ENCODE data around the gene NTRK3.

NTRK3 gene

DNA sequence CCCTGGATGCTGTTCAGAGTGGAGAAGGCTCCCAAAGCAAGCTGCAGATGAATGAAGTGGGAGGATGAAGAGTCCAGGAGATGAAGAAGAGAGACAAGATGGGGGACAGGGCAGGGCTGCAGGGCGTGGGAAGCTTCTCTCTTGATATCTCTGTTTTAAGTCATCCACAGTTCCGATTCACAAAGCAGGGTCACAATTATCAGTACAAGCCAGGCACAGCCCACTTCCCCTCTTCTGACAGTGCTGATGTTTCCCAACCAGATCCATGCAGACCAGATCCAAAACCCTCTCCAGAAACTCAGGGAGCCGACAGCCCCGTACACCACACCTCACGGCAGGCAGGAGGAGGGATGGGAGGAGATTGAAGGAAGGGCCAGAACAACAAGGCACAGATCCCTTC, 31.1 kb downstream of the NTRK3 start:
- peak; percentile 31 for DNase-seq

DNA sequence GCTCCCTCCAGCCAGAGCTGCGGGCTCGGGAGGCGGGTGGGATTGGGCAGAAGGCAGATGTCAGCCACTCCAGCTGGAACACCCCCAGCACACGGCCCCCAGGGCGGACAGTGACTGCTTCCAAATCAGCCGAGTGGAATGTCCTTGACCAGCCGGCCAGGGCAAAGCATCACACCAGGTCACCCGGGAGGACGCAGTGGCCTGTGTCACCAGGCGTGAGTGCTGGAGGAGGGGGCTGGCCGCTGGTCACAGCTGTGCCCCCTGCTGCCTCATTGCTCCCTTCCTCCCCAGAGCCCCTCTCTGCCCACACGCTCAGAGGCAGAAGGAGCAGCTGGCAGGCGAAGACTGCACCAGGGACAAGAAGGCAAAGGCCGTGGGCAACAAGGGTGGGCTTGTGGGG, 33.5 kb downstream of the NTRK3 start:
- no peak for DNase-seq

DNA sequence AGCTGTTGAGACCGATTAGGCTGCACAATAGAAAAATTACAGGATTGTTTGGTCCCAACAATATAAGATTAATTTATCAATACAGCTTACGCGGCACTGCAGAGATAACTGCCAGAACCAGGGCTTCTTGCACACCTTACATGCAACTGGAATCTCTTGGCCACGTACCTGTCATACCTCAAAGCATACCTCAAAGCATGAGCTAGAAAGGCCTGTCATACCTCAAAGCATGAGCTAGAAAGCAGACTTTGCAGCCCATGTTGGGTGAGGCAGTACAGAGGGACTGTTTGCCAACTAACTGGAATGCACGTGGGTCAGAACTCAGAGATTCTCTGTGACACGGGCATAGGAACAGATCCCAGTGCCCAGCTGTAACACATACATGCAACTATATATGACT, 34.7 kb downstream of the NTRK3 start:
- no peak for DNase-seq

DNA sequence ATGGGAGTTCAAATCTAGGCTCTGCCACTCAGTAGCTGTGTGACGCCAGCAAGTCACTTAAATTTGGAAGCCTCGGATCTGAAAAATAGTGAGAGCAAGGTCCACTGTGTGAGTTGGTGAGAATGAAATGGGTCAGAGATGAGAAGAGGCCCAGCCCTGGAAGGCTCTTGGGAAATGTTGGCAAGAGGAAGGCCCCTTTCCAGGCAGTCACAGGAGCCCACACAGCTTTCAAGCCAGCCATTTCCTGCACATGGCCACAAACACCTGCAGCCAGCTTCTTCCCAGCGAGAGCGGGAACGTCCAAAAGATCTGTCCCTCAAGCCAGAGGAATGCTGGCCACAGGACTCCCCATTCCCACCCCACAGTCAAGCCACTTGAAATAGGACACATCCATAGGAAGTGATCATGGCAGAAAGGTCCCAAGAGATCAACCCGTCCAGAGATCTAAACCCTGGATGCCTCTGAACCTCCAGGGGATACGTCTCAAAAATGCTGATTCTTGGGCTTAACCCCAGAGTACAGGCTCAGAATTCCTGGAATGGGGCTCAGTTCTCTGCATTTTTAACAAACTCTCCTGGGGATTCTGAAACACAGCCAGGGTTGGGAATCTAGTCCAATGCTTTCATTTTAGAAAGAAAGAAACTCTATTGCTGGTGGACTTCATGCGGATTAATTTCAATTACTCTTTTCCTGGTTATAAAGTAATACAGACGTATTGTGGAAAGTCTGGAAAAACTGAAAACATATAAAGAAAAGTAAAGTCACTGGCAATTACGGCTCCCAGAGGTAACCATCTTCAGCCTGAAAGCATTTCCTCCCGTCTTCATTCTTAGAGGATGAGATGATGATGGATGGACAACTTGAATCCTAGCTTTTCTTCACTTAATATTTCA, 35.9 kb downstream of the NTRK3 start:
- no peak for DNase-seq

DNA sequence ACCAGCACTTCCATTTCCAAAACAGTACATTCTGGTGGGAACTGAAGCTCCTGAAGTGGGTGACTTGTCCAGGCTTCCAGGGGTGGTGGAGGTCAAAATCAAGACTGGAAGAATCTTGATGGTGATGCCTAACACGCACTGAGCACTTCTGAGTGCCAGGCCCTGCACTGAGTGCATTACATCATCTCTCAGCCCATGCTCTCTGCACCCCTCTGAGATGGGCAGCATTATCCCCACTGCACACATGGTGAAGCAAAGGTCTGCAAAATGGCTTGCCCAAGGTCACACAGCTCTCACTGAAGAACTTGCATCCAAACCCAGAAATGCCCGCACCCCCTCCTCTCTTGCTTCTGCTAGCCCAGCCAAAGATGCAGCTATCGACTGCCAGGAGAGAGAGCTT, 36.9 kb downstream of the NTRK3 start:
- no peak for DNase-seq

DNA sequence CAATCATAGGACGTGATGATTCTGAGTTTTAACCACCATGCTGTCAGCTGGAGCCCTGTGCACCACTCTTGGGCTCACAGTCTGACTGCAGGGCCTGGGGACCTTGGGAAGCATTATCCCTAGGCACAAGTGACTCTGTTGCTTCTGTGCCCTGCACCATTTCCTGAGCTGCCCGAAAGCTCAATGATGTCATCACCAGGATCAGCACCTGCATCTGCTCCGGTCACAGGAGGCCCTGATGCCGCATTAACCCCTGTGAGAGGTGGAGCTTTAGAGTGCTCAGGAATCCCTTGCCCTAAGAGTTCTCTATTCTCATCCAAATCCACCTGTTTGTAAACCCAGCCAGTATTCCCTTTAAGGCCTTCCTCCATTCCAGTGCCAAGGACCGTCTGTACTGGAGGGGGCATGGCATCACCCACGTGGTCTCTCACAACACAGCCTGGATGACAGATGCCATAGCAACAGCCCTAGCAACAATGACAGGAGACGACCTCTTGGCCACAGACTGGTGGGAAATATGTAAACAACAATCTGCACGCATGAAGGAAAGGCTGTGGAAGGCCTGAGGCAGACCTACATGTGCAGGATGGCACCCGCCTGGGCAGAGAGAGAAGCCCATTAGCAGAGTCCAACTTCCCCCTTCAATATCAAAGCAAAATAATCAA, 37.9 kb downstream of the NTRK3 start:
- DNase-seq, result no peak

DNA sequence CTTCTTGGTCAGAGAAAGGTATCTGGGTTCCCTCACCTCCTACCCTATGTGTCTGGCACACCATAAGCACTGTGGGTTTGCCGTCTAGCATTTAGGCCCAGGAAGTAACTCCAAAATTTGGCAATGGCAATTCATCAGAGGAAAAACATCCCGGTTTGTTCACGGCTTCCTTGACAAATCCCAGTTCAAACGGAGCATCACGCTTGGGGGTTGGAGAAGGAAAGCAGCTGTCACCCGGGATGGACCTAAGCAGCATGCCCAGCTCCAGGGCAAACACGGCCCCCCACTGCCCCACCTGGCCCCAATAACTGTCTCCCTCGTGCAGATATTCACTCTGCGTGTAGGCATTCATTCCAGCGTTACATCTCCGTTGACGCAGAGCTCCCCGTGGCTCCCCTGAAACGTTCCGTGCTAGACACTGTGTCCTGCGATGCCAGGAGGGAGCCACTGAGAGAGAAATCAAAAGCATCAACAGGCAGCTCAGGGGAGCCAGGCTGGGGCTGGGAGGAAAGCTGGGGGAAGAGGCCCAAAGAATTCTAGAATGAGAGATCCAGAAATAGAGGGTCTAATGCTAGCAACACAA, 41.4 kb downstream of the NTRK3 start:
- DNase-seq, result no peak

DNA sequence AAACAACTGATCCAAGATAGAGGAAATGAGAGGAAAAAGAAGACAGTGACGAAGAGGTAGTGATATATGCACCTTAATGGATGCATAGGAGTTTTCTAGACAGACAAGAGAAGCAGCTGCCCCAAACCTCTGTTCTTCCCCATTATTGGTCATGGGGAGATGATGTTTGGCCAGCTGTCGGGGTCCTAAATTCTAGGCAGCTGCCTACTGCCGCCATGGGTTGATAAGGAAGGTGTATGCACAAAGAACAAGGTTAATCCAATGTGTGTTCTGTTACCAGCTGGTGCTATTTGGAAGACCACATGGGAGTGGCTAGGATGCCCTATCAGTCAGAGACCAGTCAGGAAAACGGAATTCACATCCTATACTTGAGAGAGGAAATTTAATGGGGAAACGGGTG, 47.4 kb downstream of the NTRK3 start:
- no peak for DNase-seq

DNA sequence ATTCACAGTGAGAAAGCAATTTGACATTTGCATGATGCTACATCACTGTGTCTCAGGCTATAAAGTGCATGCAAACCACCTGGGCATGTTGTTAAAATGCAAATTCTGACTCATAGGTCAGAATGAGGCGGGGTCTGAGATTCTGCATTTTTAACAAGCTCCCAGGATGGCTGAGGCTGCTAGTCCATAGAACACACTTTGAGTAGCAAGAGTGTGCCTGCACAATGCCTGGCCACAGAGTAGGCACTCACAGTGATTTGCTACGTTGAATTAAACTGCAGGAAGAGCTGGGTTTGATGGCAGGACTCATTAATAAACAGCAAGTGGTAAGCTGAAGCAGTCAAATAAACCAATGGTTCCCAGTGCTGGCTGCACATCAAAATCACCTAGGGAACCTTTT, 48.1 kb downstream of the NTRK3 start:
- no peak for DNase-seq

DNA sequence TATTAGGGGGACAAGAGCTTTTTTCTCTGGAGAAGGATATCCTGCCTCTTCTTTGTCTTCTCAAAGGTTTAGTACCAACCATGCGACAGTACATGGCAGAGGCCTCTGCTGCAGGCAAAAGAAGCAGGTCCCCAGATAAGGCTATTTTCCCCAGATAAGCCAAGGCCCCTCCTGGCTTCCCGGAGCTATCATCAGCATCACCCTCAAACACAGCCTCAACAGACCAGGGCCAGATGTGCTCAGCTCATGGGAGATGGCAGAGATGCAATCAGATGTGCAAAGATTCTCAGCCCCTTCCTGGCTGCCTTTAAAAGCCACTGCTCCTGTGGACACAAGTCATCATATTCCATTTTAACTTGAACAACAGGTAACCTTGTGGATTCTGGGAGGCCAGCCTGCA, 49.0 kb downstream of the NTRK3 start:
- DNase-seq, result no peak

DNA sequence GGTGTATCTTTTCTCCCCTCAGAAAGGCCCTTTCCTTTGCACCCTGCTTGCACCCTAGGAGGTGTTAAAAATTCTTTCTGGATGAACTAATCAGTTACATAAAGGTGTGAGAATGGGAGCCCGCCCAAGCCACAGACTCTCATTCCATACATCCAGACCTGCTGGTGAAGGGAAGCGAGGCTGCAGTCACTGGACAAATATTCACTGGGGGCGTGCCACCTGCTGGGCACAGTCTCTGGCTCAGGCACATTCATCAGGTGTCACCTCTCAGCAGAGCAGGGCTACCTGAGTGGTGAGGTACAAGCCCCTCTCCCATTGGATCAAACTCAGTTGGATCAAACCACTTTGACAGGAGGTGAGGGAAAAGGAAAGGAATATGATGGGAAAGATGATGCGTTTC, 52.0 kb downstream of the NTRK3 start:
- DNase-seq, result no peak

DNA sequence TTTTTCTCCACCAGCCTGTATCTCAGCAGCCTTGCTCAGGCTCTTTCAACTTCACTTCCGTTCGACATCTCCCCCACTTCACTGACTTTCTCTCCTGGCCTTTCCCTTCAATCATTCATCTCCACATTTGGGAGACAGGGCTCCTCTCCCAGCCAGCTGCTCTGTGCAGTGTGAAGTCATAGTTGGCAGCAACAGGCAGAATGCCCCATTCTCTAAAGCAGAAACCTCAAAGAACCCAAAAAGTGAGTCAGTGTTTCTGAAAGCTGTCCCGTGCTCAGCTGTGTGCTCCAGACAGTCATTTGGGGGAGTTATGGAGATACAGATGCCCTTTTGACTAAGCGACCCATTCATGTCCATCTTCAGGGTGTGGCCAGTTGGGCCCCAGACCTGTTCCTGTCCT, 54.3 kb downstream of the NTRK3 start:
- no peak for DNase-seq

DNA sequence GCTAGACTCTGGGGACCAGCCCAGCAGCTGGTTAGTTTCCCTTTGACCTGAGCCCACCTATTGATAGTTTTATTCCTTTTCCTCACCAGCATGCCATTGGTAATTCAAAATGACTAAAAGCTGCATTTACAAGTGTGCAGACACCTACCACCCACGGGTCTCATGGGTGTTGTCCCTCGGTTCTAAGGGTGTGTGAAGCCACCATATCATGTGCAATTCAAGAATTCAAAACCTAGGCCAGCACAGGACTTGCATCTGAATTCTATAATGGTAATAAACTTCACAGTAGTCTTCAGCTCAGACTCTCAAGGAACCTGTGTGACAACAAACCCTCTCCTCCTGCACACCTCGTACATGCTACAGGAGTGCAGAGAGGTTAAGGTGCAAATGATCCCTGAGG, 55.3 kb downstream of the NTRK3 start:
- no peak for DNase-seq

DNA sequence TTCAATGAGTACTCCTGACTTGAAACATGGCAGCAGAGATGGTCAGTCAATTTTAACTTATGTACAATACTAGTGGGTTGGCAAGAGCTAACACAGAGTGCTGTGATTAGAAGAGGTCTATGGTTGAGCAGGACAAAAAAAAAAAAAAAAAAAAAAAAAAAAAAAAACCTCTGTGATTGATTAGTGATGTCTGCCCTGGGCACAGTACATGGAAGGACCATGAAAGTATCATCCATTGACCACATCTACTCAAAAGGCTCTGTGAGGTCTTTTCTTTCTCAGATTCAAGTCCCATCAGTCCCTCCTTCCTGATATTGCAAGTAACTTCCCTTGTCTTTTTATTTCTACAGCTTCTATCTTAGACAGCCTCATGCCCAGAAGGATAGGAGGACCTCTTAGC, 59.6 kb downstream of the NTRK3 start:
- no peak for DNase-seq

DNA sequence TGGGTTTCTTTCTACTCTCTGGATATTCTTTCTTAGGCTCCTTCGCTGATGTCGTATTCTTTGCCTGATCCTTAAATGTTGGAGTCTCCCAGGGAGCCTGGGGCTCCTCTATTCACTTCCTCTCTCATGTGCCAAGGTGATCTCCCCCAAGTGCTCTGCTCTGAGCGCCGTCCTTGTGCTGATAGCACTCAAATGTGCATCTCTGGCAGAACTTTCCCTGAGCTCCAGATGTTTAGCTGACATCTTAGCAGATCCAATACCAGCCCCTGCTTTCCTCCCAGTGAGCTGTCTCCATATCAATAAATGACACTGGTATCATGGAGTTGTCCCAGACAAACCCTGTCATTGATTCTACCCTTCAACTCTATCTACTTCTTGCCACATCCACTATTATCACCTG, 62.4 kb downstream of the NTRK3 start:
- no peak for DNase-seq

DNA sequence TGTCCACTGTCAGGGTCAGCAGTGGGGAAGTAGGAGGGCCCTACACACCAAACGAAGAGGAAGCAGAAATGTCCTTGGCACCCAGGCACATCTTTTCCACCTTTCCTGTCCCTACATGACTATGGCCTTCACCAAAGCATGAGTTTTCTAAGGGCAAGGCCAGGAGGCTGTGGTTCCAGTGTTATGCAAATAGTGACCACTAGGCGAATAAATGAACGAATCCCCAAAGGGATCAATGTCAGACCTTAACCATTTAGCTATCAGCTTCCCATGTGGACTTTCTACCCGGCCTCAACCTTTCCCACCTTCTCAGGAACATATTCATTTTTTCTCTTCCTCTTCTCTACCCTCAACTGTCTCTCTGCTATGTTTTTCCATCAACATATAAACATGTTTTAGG, 63.1 kb downstream of the NTRK3 start:
- DNase-seq, result no peak

DNA sequence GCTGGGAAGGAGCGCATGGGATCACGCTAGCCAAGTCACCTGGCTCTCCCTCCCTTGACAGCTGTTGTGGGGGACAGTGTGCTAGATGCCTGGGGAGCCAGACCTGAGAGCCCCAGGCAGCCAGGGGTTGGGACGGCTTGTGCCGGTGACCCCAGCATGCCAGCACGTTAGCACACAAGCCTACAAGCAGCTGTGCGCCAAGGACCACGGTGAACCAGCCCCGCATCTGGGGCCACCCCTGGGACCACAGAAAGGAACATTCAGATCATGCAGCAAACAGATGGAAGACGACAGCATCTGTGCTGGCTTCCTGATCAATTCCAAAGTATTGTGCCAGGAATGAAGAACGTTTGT, 64.8 kb downstream of the NTRK3 start:
- no peak for DNase-seq

DNA sequence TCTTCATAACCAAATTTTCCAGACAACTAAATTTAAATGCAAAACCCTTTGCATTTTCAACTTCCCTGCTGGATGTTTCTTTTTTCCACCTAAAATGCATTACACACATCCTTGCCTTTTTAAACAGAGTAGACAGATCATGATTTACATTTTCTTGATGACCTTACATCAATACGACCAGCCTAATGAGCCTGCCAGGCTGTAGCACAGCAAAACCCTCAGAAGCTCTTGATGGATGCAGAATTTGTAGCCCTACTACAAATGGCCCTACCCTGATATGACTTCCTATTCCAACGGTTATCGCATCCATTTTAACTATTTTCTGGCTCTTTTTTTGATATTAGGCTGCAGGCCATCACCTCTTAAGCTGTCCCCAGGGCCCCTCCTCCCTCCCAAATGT, 66.3 kb downstream of the NTRK3 start:
- DNase-seq, result no peak

DNA sequence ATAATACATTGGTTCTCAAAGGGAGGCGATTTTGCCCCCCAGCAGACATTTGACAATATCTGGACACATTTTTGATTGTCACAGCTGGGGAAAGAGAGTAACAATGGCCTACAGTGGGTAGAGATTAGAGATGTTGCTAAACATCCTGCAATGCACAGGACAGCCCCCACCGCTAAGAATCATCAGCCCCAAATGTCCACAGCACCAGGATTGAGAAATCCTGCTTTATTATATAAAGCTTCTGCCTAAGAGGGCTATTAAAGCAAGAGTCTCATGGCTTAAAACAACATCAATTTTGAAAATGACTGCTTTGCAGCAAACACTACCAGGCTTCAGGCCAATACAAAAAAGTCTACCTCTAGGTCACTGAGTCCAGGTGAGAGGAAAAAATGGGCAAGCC, 68.2 kb downstream of the NTRK3 start:
- no peak for DNase-seq

DNA sequence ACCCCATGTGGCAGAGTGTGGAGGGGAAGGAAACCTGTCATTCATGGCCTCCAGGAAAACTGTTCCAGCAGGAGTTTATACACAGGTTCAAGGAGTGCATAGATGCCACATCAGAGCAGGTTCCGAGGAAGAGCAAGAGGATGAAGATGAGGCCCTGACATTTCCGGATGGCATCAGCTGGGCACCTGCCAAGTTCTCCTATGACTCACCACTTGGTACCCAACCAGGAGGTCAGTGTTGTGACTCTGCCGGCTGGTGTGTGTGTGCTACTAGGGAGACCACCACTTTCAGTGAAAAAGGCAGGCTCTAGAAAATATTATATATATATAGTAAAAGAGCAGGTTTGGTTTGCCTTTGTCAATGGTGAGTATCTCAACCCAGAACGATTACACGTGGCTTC, 69.3 kb downstream of the NTRK3 start:
- DNase-seq, result no peak

DNA sequence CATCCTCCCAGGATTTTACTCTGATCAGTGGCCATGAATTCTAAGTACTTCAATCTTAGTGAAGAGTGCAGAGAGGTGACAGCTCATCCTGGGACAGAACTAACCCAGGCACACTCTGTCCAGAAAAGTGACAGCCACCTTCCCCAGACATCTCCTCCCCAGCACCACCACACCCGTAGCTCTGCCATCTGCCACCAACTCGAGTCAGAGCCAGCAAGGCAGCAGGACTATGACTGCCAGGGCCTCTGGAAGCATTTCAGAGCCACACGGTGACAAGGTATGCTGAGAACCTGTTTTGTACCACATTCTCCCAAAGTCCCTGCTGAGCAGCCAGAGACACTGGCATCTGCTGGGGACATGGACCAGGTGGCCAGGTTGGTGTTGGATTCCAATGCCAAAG, 71.0 kb downstream of the NTRK3 start:
- DNase-seq, result no peak

DNA sequence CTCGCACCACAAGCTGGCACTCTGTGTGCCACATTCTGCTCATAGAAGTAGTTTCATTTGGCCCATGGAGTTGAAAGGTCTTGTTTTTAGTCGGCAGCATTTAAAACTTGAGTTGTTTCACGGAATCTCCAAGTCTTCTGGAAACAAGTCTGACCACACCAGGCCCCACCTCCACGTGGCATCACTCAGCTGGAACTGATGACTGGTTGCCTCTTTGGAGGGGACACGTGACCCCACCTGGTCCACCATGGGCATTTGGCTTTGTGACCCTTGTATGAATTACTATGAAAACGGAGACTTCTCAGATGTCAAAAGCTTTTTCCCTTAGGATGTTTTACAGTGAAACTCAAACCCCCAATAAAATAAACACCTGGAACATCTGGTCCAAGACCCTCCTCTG, 74.9 kb downstream of the NTRK3 start:
- DNase-seq, result no peak

DNA sequence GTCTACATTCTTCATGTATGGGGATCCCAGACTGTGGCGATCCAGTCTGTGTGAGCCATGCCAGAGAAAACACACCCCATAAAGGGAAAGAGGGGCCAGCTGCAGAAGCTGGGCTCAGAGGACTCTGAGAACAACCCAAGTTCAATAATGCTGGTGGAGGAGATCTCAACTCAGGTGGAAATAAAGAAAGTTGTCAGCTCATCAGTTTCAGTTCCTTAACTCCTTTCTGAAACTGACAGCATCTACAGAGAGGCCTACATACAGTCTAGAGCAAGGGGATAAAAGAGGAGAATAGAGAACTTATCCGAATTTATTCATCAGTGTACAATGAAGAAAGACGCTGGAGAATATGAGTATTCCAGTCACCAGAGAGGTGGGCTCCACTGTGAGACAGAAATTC, 77.0 kb downstream of the NTRK3 start:
- no peak for DNase-seq

DNA sequence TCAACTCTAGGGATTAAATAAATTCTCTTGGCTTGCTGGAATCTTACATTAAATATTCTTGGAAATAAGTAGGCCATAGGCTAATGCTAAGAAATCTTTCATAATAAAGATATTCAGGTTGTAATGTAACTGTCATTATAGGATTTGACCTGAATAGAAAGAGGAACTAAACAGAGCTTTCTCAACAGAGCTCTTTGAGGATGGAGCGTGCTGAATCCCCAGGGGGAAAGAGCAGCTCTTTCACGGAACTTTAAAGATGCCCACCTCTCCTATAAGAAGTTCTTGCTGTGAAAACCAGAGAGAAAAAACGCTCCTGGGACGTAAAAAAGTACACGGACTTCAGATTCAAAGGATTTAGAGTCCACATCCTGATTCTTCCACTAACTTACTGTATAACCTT, 77.9 kb downstream of the NTRK3 start:
- DNase-seq, result no peak

DNA sequence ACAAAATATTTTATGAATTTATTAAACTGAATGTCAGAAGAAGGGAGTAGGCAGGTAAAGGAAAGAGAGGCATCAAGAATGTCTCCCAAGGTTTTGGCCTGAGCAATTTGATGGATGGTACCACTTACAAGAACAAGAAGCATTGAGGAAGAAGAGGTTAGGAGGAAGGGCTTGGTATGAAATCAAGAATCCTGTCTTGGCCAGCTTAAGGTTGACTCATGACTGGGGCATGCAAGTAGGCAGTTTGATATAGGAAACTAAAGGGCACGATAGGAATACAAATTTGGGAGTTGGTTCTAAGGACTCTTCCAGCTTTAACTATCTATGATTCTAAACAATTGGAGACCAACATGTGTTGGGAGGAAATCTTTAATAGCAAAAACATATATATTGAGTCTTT, 79.1 kb downstream of the NTRK3 start:
- DNase-seq, result no peak

All from activated effector memory CD4-positive, alpha-beta T cell treated with anti-CD3 and anti-CD28 coated beads, Interleukin-2, amount 50 U/mL, for 16 hours (primary cell).